A673 (cell line): ENCODE results near the gene TAS2R8. TPM values are rescaled to one million over a fixed set of nuclear protein-coding genes. Genes with fewer than 3 reads are reported as not detected.

Experiments used
- BruUV-seq: library from RNA; stranded (reverse); fragments of 400-500 nt; replicated peaks from 2 replicates; lab custom pipeline; 2021; lab: Mats Ljungman, UMichigan
- CTCF ChIA-PET: fragments of 300-600 bp; sonication (Branson Sonifier 250); formaldehyde crosslinking; loops from one replicate; lab custom pipeline; 2022; ENCODE audit warnings: antibody characterized with exemption; lab: Charles Lee
- POLR2A ChIA-PET: fragments of 300-600 bp; sonication (Branson Sonifier 250); formaldehyde crosslinking; loops from one replicate; lab custom pipeline; 2022; ENCODE audit warnings: antibody characterized with exemption; ENCODE audit not compliant: low non-redundant PET; lab: Charles Lee
- DNase-seq: peaks from one replicate; pipeline ENCODE4 v3.0.0-alpha.2; 2015; ENCODE audit warnings: low spot score
- H3K27ac ChIP-seq: fragments of 200-600 bp; sonication (generic); 2 replicates; pipeline ENCODE4 v1.5.1; 2016; ENCODE audit warnings: mixed run types, low read depth, mild to moderate bottlenecking, mixed read lengths, antibody characterized with exemption, low read length; ENCODE audit not compliant: poor library complexity, severe bottlenecking
- H3K27me3 ChIP-seq: fragments of 200-600 bp; sonication (generic); replicated peaks from 2 replicates; pipeline ENCODE4 v1.6.1; 2017; ENCODE audit warnings: mixed run types, low read depth, mild to moderate bottlenecking, mixed read lengths, antibody characterized with exemption, low read length; ENCODE audit not compliant: insufficient read depth, poor library complexity
- H3K36me3 ChIP-seq: fragments of 200-600 bp; sonication (generic); 2 replicates; pipeline ENCODE4 v1.6.1; 2016; ENCODE audit warnings: mixed run types, mild to moderate bottlenecking, mixed read lengths, antibody characterized with exemption, low read length; ENCODE audit not compliant: insufficient read depth, poor library complexity, severe bottlenecking
- H3K4me1 ChIP-seq: fragments of 200-600 bp; sonication (generic); 2 replicates; pipeline ENCODE4 v1.6.1; 2017; ENCODE audit warnings: mixed run types, mild to moderate bottlenecking, mixed read lengths, antibody characterized with exemption, low read length; ENCODE audit not compliant: insufficient read depth, poor library complexity, severe bottlenecking
- H3K4me3 ChIP-seq: fragments of 200-600 bp; sonication (generic); 2 replicates; pipeline ENCODE4 v1.5.1; 2016; ENCODE audit warnings: low read depth, mixed run types, mild to moderate bottlenecking, mixed read lengths, low read length; ENCODE audit not compliant: poor library complexity, severe bottlenecking
- H3K9me3 ChIP-seq: fragments of 200-600 bp; sonication (generic); 2 replicates; pipeline ENCODE4 v1.6.1; 2016; ENCODE audit warnings: mixed run types, low read depth, mild to moderate bottlenecking, mixed read lengths, antibody characterized with exemption, low read length; ENCODE audit not compliant: poor library complexity, severe bottlenecking
- CTCF ChIP-seq: fragments of 300-800, 200-600 bp; sonication (generic); conservative IDR thresholded peaks from 2 replicates; pipeline ENCODE4 v1.5.1; 2017; ENCODE audit warnings: low read depth, mild to moderate bottlenecking, antibody characterized with exemption, low read length, moderate library complexity, mixed read lengths
- EZH2 ChIP-seq: fragments of 200-600 bp; sonication (generic); IDR thresholded peaks from 2 replicates; pipeline ENCODE4 v1.6.1; 2017; ENCODE audit warnings: borderline replicate concordance, low read depth, mild to moderate bottlenecking, mixed read lengths, antibody characterized with exemption, low read length; ENCODE audit not compliant: poor library complexity, severe bottlenecking
- intact Hi-C: fragments of 100-400 bp; cut with micrococcal nuclease; formaldehyde crosslinking; loops from one replicate; pipeline ENCODE4 v1.10.0; 2022; ENCODE audit not compliant: unreplicated experiment
- total RNA-seq: library from RNA; stranded (reverse); gene quantifications from 2 replicates; pipeline ENCODE4 v1.2.3, GENCODE V29; 2021

The TAS2R8 gene
- total RNA-seq, 1 experiment from 2014 or later: not detected

- Histone ChIP-seq H3K9me3 (no peaks in the 10 kb centered on the region), H3K4me3 (no peak overlapping the region), H3K36me3 (no peaks in the 10 kb centered on the region), H3K4me1 (no peaks in the 10 kb centered on the region), H3K27me3 (no peaks in the 10 kb centered on the region), H3K27ac (no peak overlapping the region)
- intact Hi-C loops: no loop called here
- BruUV-seq: no TSS peak
- no peak for TF ChIP-seq EZH2
- no peak for TF ChIP-seq CTCF
- ChIA-PET POLR2A (no interaction called here), CTCF (no interaction called here)
- DNase-seq: no peak
These were observed 23.8 kb downstream of the TAS2R8 start for GRCh38 chr12:10783252-10783651.

- Histone ChIP-seq H3K27me3 (no peaks in the 10 kb centered on the region), H3K36me3 (no peaks in the 10 kb centered on the region), H3K4me1 (no peaks in the 10 kb centered on the region), H3K9me3 (no peaks in the 10 kb centered on the region), H3K27ac (no peak overlapping the region), H3K4me3 (no peak overlapping the region)
- DNase-seq: no peak
- ChIA-PET POLR2A (no interaction called here), CTCF (no interaction called here)
- TF ChIP-seq CTCF: no peak
- no peak for TF ChIP-seq EZH2
- BruUV-seq: no TSS peak
- intact Hi-C loops: loop anchor here (10.0 kb wide), 1 partner anchor 1256 kb away; no protein-coding TSS in a partner anchor
These were observed 28.0 kb downstream of the TAS2R8 start for GRCh38 chr12:10779103-10779502.

GRCh38 chr12:10771132-10771733 lies 35.9 kb downstream of the TAS2R8 start:
- DNase-seq: peak; percentile 59
- Histone ChIP-seq H3K9me3 (no peaks in the 10 kb centered on the region), H3K4me1 (no peaks in the 10 kb centered on the region), H3K27ac (no peak overlapping the region), H3K4me3 (no peak overlapping the region), H3K36me3 (no peaks in the 10 kb centered on the region), H3K27me3 (peaks cover 29% of the 10 kb centered on the region)
- TF ChIP-seq CTCF (peak; percentile 76), EZH2 (no peak)
- BruUV-seq: no TSS peak
- intact Hi-C loops: loop anchor here (1.0 to 10.0 kb wide), 4 partner anchors 430 to 1264 kb away; no protein-coding TSS in a partner anchor
- ChIA-PET POLR2A (no interaction called here), CTCF (interaction anchor here (0.5 to 1.4 kb wide), 7 partner anchors 16 to 1029 kb away, joined by 3 to 13 read pairs (median 4); no protein-coding TSS in a partner anchor)
